ENCODE data around the gene SEPTIN2. TPM values are rescaled to one million over a fixed set of nuclear protein-coding genes. Genes with fewer than 3 reads are reported as not detected.
"Not testable (repeated sequence)": the region's sequence is repeated elsewhere in the genome, so short reads cannot be mapped to it uniquely, and the experiment has no call there.

The SEPTIN2 gene
- total RNA-seq, 1 donor from 2014 or later = 217 TPM

GRCh38 chr2:241375300-241375699, 59.6 kb downstream of the SEPTIN2 start:
- intact Hi-C loops (cut with micrococcal nuclease) = no loop called here

- intact Hi-C loops (cut with micrococcal nuclease) = no loop called here
Observed at GRCh38 chr2:241376808-241377207, 61.1 kb downstream of the SEPTIN2 start.

GRCh38 chr2:241378816-241379215, 63.1 kb downstream of the SEPTIN2 start:
- intact Hi-C loops (cut with micrococcal nuclease) = no loop called here

GRCh38 chr2:241379481-241380480, 64.1 kb downstream of the SEPTIN2 start:
- intact Hi-C loops (cut with micrococcal nuclease) = no loop called here

GRCh38 chr2:241381872-241382271, 66.1 kb downstream of the SEPTIN2 start:
- intact Hi-C loops (cut with micrococcal nuclease) = no loop called here

DNA sequence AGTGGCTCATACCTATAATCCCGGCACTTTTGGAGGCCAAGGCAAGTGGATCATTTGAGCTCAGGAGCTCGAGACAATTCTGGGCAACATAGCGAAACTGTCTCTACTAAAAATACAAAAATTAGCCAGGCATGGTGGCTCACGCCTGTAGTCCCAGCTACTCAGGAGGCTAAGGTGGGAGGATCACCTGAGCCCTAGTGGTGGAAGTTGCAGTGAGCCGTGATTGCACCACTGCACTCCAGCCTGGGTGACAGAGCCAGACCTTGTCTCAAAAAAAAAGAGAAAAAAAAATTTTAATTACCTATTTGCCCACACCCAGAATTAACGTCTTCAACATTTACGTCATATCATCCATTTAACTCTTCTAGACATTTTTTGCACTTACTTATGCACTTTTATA, 69.7 kb downstream of the SEPTIN2 start:
- intact Hi-C loops (cut with micrococcal nuclease) = not testable (repeated sequence)

GRCh38 chr2:241386519-241386918, 70.8 kb downstream of the SEPTIN2 start:
- intact Hi-C loops (cut with micrococcal nuclease) = no loop called here

- intact Hi-C loops (cut with micrococcal nuclease) = no loop called here
Observed at GRCh38 chr2:241389697-241390096, 74.0 kb downstream of the SEPTIN2 start.

- intact Hi-C loops (cut with micrococcal nuclease) = no loop called here
Observed at GRCh38 chr2:241390301-241391206, 74.8 kb downstream of the SEPTIN2 start.

- intact Hi-C loops (cut with micrococcal nuclease) = loop anchor here (1.0 kb wide), 1 partner anchor 314 kb away; no protein-coding TSS in a partner anchor
Observed at GRCh38 chr2:241391892-241392665, 76.4 kb downstream of the SEPTIN2 start.

GRCh38 chr2:241392753-241393152, 77.0 kb downstream of the SEPTIN2 start:
- intact Hi-C loops (cut with micrococcal nuclease) = loop anchor here (1.0 kb wide), 1 partner anchor 314 kb away; no protein-coding TSS in a partner anchor

DNA sequence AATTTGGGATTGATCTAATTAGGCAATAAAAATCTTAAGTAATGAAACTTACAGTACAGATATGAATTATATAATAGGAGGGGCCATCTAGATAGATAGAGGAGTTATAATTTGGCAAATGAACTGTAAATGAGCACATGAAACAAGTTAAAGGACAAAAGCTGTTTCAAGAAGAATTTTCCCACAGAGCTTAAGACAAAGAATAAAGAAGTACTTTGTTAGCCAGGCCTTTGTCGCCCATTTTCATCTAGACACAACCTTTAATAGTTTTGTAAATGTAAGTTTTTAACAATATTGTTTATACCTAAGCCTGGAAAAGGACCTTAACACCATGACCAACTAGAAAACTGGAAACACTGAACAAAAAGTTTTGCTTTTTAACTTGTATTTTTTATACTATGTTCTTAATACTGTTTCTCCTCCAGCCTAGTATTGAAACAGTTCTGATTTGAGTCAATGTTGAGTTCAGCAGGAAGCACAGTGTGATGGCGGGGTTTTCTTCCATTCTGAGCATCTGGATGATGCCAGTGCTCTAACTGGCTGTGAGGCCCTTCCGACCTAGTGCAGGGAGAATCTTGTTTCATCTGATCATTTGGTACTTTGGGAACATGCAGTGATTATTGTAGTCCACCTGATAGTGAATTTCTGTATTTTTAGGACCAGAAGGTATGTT, 77.9 kb downstream of the SEPTIN2 start:
- intact Hi-C loops (cut with micrococcal nuclease) = no loop called here

- intact Hi-C loops (cut with micrococcal nuclease) = not testable (repeated sequence)
Observed at GRCh38 chr2:241396809-241397208, 81.1 kb downstream of the SEPTIN2 start.

DNA sequence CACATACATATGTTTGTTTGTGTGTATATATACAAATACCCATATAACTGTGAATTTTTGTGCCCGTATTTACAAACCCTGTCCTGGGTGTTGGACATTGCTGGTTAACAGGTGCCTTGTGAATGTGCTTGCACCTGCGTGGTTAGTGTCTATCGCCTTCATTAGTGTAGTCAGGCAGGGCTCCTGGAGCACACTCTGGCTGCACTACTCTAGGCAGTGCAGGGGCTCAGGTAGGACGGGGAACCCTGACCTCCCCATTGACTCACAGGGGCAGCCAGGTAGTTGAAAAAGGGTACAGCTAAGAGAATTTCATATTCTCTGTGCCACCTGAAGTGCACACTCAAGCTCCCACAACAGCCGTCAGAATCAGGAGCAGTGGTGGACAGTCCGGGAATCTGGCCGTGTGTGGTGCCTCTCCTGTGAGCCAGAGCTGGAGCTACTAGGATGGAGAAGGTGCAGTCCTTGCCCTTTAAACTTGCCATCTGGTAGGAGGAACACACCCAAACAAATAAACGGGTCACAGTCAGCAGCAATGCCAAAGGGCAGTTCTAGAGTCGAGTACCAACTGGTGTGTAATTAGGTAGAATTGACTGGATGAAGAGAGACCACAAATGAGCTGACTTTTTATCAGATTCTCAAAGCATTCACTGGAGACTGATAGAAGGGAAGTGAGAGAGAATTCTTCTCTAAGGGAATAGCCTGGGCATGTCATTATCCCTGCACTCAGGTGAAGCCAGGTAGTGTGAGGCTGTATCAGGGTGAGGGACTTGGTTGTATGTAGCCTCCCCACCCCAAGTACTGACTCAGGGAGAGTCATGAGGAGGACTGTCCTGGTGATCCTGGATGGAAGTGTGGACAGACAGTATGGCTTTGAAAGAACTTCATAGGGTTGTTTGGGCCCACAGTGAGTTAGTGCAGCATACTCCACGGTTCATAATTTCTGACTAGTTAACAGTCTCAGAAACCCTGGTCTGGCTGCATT, 84.5 kb downstream of the SEPTIN2 start:
- intact Hi-C loops (cut with micrococcal nuclease) = no loop called here

Other genes with a start within 250 kb of the SEPTIN2 start
- 45.6 and 50.2 TPM in 2 replicates for gene MTERF4, start 213.6 kb upstream of the SEPTIN2 start, total RNA-seq
- 99.6 and 109 TPM in 2 replicates for gene PASK, start 166.5 kb upstream of the SEPTIN2 start, total RNA-seq
- gene PPP1R7, start 165.5 kb upstream of the SEPTIN2 start, total RNA-seq = 113 and 116 TPM in 2 replicates
- gene ANO7, start 127.2 kb upstream of the SEPTIN2 start, total RNA-seq = 0.46 and 0.61 TPM in 2 replicates
- 226 and 240 TPM in 2 replicates for gene HDLBP, start 253 bp upstream of the SEPTIN2 start, total RNA-seq
- 20.5 and 21.5 TPM in 2 replicates for gene FARP2, start 40.4 kb downstream of the SEPTIN2 start, total RNA-seq
- 122 and 123 TPM in 2 replicates for gene STK25, start 192.7 kb downstream of the SEPTIN2 start, total RNA-seq
- 0.07 TPM in 2 replicates for gene BOK, start 242.8 kb downstream of the SEPTIN2 start, total RNA-seq

Data from T-helper 1 cell treated with Interleukin-12 subunit alpha and Interleukin-12 subunit beta and Interleukin-4 antibody, amounts not matched to agents 30 ng/mL and 1 ng/mL, for 36 hours (primary cell).